DOHH2 (cell line): ENCODE results near the gene C21orf58.

Experiments used
- EZH2phosphoT487 ChIP-seq: fragments of 200-600 bp; sonication (generic); IDR thresholded peaks from 2 replicates; pipeline ENCODE4 v1.6.1; 2017; ENCODE audit warnings: borderline replicate concordance, mild to moderate bottlenecking, antibody characterized with exemption, low read length, moderate library complexity, mixed read lengths
- TF ChIP-seq, protein P1 (sequence below): fragments of 200-600 bp; sonication (generic); IDR thresholded peaks from one replicate; pipeline ENCODE4 v1.5.1; 2014; ENCODE audit warnings: antibody characterized with exemption, mild to moderate bottlenecking, low read depth, low read length; ENCODE audit not compliant: poor library complexity, severe bottlenecking

DNA sequence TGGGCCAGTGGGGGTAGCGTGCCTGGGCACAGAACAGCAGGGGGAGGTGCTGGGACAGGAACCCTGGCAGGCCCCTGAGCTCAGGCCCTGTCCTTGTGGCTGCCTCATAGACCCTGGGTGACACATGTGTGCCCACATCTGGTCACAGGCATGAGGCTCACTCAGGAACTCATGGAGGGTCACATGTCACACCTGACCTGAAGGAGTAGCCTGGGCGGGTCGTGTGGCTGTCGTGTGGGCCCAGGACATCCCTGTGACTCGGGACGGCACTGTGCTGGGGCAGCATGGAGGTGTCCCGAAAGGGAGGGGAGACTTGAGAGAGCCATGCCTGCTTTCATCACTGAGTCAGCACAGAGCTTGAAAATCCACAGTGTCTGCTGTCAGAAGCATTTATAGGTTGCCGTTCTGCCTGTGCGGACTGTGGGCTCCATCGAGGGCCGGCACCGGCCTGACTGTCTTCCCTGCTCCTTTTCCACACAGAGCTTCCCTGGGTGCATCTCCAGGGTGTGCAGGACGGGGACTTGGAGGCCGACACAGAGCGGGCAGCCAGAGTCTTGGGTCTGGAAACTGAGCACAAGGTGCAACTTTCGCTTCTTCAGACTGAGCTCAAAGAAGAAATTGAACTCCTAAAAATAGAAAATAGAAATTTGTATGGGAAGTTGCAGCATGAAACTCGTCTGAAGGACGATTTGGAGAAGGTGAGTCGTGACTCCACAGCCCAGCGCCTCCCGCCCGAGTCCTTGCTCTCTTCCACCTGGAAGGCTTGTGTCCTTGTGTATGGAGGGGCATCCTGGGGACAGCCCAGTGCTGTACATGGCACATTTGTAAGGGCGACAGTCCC is 33.0 kb upstream of the C21orf58 start:
- TF ChIP-seq, protein P1, sequence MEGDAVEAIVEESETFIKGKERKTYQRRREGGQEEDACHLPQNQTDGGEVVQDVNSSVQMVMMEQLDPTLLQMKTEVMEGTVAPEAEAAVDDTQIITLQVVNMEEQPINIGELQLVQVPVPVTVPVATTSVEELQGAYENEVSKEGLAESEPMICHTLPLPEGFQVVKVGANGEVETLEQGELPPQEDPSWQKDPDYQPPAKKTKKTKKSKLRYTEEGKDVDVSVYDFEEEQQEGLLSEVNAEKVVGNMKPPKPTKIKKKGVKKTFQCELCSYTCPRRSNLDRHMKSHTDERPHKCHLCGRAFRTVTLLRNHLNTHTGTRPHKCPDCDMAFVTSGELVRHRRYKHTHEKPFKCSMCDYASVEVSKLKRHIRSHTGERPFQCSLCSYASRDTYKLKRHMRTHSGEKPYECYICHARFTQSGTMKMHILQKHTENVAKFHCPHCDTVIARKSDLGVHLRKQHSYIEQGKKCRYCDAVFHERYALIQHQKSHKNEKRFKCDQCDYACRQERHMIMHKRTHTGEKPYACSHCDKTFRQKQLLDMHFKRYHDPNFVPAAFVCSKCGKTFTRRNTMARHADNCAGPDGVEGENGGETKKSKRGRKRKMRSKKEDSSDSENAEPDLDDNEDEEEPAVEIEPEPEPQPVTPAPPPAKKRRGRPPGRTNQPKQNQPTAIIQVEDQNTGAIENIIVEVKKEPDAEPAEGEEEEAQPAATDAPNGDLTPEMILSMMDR, result no peak
- TF ChIP-seq EZH2phosphoT487, result no peak
